NT2/D1 (cell line): ENCODE results near the gene CCN6.

Experiments used
- SUZ12 ChIP-seq: IDR thresholded peaks from 2 replicates; pipeline ENCODE4 v1.6.1; 2011; ENCODE audit not compliant: insufficient read length, insufficient read depth; ENCODE audit errors: extremely low read depth
- YY1 ChIP-seq: IDR thresholded peaks from 2 replicates; pipeline ENCODE4 v1.6.1; 2011; ENCODE audit not compliant: insufficient read length, insufficient read depth
- ZNF274 ChIP-seq: IDR thresholded peaks from 2 replicates; pipeline ENCODE4 v1.6.1; 2011; ENCODE audit warnings: mild to moderate bottlenecking, low read depth, low read length

GRCh38 chr6:112109262-112109661 is 55.4 kb downstream of the CCN6 start:
- TF ChIP-seq YY1 (no peak), SUZ12 (no peak), ZNF274 (no peak)
